ENCODE measurements around the gene RIMKLA.

The RIMKLA gene

GRCh38 chr1:42380586-42381279 is at the start of gene RIMKLA:
Gene RIMKLA, plus strand, starts transcription at chr1:42380792. Its CDS starts 143 bp downstream, at chr1:42380935.
- DNase-seq = peak; percentile 41 to 85

- DNase-seq = no peak
Observed at GRCh38 chr1:42332877-42333276, 47.7 kb upstream of the RIMKLA start.

- no peak for DNase-seq
Observed at GRCh38 chr1:42333662-42334239, 46.8 kb upstream of the RIMKLA start.

- peak in 1 of 2 experiments; percentile 74 for DNase-seq
Observed at GRCh38 chr1:42334240-42335049, 46.1 kb upstream of the RIMKLA start.

GRCh38 chr1:42335050-42335808 is 45.4 kb upstream of the RIMKLA start, which contains the start of gene FOXJ3:
Gene FOXJ3, minus strand, starts transcription at chr1:42335235. Its CDS starts 24,142 bp downstream, at chr1:42311093.
- peak; percentile 82 to 98 for DNase-seq

GRCh38 chr1:42335809-42336518 is 44.6 kb upstream of the RIMKLA start:
- peak in 1 of 2 experiments; percentile 38 for DNase-seq

- DNase-seq = no peak
Observed at GRCh38 chr1:42336978-42337377, 43.6 kb upstream of the RIMKLA start.

- DNase-seq = peak; percentile 28 to 81
Observed at GRCh38 chr1:42340093-42340492, 40.5 kb upstream of the RIMKLA start.

GRCh38 chr1:42340901-42341300 is 39.7 kb upstream of the RIMKLA start:
- DNase-seq = no peak

GRCh38 chr1:42343049-42343448 is 37.5 kb upstream of the RIMKLA start:
- no peak for DNase-seq

GRCh38 chr1:42348498-42348897 is 32.1 kb upstream of the RIMKLA start:
- no peak for DNase-seq

- peak in 1 of 2 experiments; percentile 16 for DNase-seq
Observed at GRCh38 chr1:42350086-42350485, 30.5 kb upstream of the RIMKLA start.

GRCh38 chr1:42358791-42359190 is 21.8 kb upstream of the RIMKLA start:
- DNase-seq = no peak

- no peak for DNase-seq
Observed at GRCh38 chr1:42359466-42359865, 21.1 kb upstream of the RIMKLA start.

GRCh38 chr1:42364089-42364488 is 16.5 kb upstream of the RIMKLA start:
- DNase-seq = no peak

- DNase-seq = no peak
Observed at GRCh38 chr1:42364542-42364941, 16.1 kb upstream of the RIMKLA start.

- no peak for DNase-seq
Observed at GRCh38 chr1:42365118-42365517, 15.5 kb upstream of the RIMKLA start.

- DNase-seq = no peak
Observed at GRCh38 chr1:42368096-42368795, 12.3 kb upstream of the RIMKLA start.

- DNase-seq = no peak
Observed at GRCh38 chr1:42369471-42369870, 11.1 kb upstream of the RIMKLA start.

- DNase-seq = no peak
Observed at GRCh38 chr1:42370876-42371549, 9.6 kb upstream of the RIMKLA start.

- DNase-seq = no peak
Observed at GRCh38 chr1:42372796-42373195, 7.8 kb upstream of the RIMKLA start.

Measured in NCI-H446 (cell line).